NCI-H82 treated with DMSO at 0.1 percent for 48 hours (cell line): ENCODE data around the gene ABLIM2.

Experiments
- DNase-seq: peaks from one replicate; lab custom pipeline; 2025; ENCODE audit not compliant: unreplicated experiment; lab: John Stamatoyannopoulos, UW

Gene ABLIM2

DNA sequence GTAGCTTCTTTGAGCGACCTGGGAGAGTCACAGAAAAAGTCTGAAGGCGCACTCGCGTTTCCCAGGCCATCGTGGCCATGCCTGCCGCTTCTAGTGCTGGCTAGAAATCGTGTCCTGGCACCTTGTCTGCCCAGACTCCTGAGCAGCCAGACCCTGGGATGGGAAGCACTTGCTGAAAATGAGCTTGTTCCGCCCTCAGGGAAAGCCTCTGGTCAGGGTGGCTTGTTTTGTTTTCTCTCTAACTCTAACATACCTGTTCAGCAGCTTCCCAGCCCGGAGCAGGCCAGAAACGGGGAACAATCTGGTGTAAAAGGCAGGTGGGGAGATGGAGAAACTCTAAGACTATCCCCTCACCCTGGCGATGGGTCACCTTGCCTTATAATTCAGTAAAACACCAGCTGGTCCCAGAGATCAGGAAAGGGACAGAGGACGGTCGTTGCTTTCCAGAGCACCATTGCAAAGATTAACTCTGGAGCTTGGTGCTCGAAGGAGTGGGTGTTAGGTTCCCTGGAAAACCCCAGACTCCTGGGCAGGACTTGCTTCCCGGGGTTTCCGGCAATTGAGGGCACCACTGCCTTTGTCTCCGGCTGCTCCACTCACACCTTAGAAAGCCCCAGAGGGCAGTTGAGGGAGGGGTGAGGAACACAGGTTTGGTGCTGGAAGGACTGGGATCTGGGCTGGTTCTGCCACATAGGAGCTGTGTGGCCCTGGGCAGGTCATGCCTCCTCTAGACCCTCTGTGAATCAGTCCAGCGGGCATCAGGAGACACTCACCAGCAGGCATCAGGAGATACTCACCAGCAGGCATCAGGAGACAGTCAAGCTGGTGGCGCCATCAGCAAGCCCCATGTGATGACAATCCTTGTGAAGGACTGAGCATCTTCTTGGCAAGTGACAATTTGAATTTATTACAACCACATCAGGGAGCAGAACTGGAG lies 36.0 kb upstream of the ABLIM2 start:
- no peak for DNase-seq

DNA sequence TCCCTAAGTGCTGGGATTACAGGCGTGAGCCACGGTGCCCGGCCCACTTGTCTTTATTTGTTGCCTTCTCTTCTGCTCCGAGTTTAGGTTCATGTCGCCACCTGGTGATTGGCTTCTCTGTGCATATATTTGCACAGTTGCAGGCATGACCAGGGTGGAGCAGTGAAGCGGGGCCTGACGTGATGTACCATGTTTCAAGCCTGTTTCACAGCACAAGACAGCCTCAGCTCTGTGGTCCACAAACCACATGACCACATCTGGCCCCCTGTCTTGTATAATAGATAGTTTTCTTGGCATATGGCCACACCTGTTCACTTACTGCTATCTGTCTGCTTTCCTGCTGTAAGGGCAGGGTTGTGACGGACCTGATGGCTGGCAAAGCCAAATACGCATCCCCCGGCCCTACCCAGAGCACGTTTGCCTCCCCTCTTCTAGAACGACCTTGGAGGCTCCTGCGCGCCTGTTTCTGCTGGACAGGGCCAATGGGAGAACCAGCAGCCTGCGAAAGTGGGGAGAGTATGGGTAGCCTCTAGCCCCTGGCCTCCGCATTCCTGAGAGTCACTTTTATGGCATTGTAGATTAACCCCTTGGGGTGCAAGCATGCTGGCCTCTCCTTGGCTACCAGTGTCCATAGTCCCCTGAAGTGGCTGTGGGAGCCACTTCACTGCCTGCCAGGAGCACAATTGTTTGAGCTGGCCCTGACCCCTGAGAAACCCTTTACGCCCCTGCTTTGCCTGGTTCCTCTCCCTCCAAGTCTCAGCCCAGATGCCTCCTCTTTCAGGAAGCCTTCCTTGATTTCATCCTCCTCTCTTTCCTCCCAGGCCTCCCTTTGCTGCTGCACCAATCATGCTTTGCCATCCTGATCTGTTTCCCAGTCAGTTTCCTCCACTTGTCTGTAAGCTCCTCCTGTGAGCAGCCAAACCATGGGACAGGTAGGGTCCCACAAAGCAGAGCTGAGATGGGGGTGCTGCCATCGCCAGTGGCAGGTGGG lies 34.4 kb upstream of the ABLIM2 start:
- DNase-seq, result no peak

GRCh38 chr4:8191136-8191747 lies 32.6 kb upstream of the ABLIM2 start:
- no peak for DNase-seq

DNA sequence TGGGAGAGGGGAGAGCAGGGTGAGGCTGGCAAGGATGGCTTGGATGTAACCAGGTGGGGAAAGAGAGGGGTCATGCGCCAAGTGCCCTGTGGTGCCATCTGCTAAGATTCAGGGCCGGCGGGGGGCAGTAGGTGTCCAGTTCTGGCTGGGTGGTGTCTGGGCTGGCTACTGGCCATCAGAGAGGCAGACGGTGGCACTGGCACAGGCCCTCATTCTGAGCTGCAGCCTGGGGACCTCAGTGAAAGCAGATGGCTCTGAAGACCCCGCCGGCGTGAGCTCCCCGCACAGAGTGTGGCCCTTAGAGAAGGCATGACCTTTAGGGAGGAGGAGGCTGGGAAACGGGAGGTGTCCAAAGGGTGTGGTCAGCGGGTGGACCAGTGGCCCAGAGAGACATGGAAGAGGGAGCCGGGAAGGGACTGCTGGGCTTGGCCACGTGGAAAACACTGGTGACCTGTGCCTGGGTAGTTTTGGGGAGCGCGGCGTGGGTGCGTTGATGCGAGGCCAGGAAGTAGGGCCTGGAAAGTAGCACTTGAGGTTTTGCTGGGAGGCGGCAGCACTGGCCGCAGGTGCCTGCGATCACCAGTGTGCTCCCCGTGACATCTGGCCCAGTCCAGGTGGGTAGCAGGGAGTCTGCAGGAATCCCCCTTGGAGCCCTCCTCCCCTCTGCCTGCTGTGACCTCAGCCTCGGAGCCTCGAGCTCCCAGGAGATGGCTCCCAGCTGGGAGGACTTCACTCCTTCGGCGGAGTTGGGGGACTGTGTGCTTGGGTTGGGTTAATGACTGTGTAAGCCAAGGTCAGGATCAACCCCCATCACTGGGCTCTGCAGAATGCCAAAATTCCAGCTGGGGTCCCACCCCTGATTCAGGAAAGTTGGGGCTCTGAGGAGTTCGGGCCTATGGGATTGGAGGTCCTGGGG lies 31.2 kb upstream of the ABLIM2 start:
- DNase-seq, result no peak

DNA sequence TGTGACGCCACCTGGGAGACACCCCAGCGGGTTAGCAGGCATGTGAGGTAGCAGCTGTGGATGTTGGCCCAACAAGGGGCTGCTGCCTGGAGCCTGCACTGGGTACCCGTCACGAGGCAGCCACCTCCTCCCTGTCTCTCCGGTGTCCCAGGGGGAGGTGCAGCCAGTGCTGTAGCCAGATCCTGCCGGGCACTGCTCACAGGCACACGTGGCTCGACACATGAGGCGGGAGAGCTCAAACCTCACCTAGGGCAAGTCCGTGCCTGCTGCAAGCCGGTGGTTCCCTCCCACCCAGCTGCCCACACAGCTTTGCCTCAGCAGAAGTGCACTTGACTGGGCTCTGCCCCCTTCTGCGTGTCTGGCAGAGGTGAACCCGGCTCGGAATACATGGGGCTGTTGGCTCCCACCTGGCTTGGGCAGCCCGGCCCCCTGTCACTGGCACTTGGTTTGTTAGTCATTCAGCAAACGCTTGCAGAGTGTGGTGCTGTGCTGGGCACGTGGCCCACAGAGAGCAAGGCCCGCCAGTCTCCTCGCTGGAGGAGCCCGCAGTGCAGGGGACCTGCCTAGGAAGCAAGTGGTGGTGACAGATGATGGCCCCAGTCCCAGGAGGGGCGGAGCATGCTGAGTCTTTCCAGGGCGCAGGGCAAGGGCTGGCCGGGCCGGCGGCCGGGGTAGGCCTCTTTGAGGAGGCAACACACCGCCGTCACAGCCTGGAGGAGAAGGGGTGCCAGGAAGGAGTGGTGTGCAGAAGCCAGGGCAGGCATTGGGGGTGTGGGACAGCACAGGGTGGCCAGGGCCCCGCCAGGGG lies 30.3 kb upstream of the ABLIM2 start:
- no peak for DNase-seq

- no peak for DNase-seq
These were observed 29.5 kb upstream of the ABLIM2 start for GRCh38 chr4:8188085-8188484.

GRCh38 chr4:8185930-8186329 lies 27.3 kb upstream of the ABLIM2 start:
- DNase-seq, result no peak

DNA sequence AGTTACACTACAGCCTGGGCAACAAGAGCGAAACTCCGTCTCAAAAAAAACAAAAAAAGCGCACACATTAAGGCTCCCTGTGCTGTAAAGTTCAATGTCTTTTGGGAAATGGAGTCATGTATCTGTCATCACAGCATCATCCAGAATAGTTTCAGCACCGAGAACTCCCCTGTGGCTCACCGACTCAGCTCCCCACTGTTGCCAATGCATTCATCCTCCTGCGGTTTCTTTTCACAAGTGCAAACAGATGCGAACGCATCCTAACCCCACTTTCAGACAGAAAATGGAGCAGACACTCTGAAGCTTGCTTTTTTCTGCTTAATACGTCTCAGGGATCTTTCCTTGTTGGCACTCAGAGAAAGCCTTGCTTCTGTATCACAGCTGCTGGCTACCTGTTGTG lies 26.7 kb upstream of the ABLIM2 start:
- no peak for DNase-seq

GRCh38 chr4:8184061-8184460 lies 25.4 kb upstream of the ABLIM2 start:
- no peak for DNase-seq

DNA sequence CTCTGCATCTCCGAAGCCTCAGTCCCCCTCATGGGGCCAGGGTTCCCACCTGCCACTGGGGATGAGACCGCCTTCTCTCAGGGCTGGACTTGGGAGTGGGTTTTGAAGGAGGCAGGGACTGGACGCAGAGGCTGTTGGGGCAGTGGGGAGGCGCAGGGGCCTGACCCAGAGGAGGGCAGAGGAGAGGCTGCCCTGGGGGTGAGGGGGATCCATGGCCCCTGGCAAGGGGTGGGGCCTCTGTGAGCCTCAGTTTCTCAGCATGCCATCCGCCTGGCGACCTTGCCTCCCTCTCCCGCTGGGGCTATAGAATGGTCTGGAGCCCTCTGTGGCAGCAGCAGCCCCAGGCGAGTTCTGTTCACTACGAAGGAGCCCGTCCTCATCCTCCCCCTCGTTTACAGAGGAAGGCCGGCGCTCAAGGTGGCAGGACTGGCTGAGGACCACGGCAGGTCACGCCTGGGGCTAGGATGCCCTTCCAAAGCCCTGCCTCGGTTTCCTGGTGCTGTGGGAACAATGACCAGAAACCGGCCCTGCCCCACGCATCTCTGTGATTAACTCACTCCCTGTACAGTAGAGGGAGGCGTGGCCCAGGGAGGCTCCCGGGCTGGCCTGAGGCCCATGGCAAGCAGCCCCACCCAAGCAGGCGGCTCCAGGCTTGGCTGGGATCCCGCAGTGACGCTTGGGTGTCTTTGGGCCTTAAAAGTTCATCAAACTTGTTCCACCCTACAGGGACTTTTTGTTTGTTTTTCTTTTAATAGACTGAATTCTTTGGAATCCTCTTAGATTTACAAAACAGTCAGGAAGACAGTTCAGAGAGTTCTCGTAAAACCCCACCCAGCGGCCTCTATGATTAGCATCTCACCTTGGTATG lies 24.5 kb upstream of the ABLIM2 start:
- no peak for DNase-seq

DNA sequence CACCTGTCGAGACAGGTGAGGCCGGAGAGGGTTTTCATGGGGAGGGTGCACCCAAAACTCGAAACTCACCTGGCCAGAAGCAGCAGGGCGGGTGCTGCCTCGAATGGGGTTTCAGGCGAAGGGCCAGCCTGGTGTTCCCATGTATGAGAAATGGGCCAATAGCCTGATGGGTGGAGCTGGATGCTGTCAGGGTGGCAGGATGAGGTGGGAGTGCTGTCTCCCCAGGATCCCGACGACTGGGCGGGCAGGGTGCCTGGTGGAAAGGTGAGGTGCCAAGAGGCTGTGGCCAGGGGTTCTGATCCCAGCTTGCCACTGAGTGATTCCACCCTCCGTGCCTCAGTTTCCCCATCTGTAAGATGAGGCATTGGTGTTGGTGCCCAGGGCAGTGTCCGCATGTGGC lies 23.7 kb upstream of the ABLIM2 start:
- no peak for DNase-seq

GRCh38 chr4:8181844-8182243 lies 23.2 kb upstream of the ABLIM2 start:
- DNase-seq, result no peak

GRCh38 chr4:8181119-8181518 lies 22.5 kb upstream of the ABLIM2 start:
- DNase-seq, result no peak

DNA sequence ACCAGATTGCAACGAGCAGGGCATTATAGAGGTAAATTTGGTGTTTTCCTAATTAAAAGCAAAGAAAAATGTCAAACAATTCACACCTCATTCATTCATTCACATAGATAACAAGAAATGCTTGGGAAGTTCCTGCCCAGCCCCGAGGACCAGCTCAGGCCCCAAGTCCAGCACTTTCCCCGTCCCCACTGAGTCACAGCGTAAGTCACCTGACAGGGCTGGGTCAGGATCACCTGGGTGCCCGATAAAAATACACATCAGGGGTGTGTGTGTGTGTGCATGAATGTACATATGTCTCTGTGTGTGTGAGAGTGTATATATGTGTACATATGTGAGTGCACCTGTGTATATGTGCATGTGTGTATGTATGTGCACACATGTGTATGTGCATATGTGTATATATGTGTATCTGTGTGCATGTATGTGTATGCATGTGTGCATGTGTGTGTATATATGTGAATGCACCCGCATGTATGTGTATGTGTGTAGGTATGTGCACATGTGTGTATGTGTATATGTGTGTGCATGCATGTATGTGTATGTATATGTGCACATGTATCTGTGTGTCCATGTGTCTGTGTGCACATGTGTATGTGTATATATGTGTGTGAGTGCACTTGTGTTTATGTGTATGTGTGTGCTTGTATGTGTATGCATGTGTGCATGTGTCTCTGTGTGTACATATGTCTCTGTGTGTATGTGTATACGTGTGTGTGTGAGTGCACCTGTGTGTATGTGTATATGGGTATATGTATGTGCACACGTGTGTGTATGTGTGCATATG lies 21.9 kb upstream of the ABLIM2 start:
- no peak for DNase-seq

- no peak for DNase-seq
These were observed 21.2 kb upstream of the ABLIM2 start for GRCh38 chr4:8179771-8180170.

- no peak for DNase-seq
These were observed 20.5 kb upstream of the ABLIM2 start for GRCh38 chr4:8179074-8179473.

- DNase-seq, result no peak
These were observed 19.3 kb upstream of the ABLIM2 start for GRCh38 chr4:8177956-8178355.

DNA sequence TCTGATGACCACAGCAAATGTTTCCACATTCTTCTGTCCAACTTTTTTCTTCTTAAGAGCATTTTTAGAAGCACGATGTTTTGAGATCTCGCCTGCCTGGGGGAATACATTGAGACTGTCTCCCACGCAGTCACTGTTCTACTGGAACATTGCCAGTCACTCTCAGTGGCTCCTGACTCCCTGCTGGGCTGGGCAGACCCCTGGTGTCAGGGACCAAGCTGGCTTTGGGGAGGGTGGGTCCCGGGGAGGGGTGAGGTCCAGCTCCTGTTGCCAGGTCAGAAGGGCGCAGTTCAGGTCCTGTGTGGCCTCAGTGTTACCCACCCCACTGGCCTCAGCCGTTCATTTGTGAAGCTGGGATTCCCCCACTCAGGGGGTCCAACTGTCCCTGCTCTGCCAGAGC lies 18.9 kb upstream of the ABLIM2 start:
- DNase-seq, result no peak
